ENCODE measurements around the gene FXYD6.

GRCh38 chr11:117840881-117841550 lies 35.4 kb downstream of the FXYD6 start:
- no peak for TF ChIP-seq GATA3 (IDR thresholded peaks at IDR 0.05; ENCODE audit: low read depth, low read length)
- no peak for TF ChIP-seq GATA2 (IDR thresholded peaks at IDR 0.05; ENCODE audit: low read depth, low read length)
